Stimulated activated naive CD8-positive, alpha-beta T cell treated with anti-CD3 and anti-CD28 coated beads, Interleukin-15, amount 100 ng/mL, for 72 hours (primary cell): ENCODE results near the gene BRCA1.
"Not testable (repeated sequence)": the region's sequence is repeated elsewhere in the genome, so short reads cannot be mapped to it uniquely, and the experiment has no call there.

Experiments used
- ATAC-seq: fragments of 150-1000 bp; cut with Tn5 transposase; 2 replicates; pipeline ENCODE4 v1.10.0; 2021; ENCODE audit warnings: mild to moderate bottlenecking, moderate library complexity
- DNase-seq, 2 donors: peaks; one replicate each; pipeline ENCODE4 v3.0.0; 2021 to 2022
- H3K27ac Mint-ChIP-seq, 2 donors: one replicate each; pipeline ENCODE4 v1.8.0; 2022; ENCODE audit warnings: mild to moderate bottlenecking in 2 of 2, mixed read lengths in 2 of 2, moderate library complexity in 2 of 2
- H3K27me3 Mint-ChIP-seq: one replicate; pipeline ENCODE4 v1.8.0; 2022; ENCODE audit warnings: mixed read lengths
- H3K4me1 Mint-ChIP-seq: one replicate; pipeline ENCODE4 v1.8.0; 2022; ENCODE audit warnings: mild to moderate bottlenecking, mixed read lengths
- H3K4me3 Mint-ChIP-seq, 2 donors: one replicate each; pipeline ENCODE4 v1.8.0; 2022; ENCODE audit warnings: mild to moderate bottlenecking in 2 of 2, mixed read lengths in 2 of 2, moderate library complexity in 1 of 2
- H3K9me3 Mint-ChIP-seq, 2 donors: one replicate each; pipeline ENCODE4 v1.8.0; 2022; ENCODE audit warnings: mixed read lengths in 2 of 2

Gene BRCA1

DNA sequence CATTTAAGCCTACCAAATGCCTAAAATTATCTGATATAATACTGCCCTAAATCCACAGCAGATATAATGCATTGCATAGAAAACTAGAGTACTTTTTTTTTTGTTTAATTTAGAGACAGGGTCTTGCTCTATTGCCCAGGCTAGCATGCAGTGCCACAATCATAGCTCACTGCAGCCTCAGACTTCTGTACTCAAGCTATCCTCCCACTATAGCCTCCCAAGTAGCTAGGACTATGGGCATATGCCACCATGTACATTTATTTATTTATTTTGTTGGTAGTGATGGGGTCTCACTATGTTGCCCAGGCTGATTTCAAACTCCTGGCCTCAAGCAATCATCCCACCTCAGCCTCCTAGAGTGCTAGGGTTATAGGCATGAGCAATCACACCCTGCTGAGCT lies 20.0 kb downstream of the BRCA1 start:
- H3K9me3 Mint-ChIP-seq, result no peaks in the 10 kb centered on the region

GRCh38 chr17:43104665-43105064 lies 20.5 kb downstream of the BRCA1 start:
- no peak overlapping the region for H3K27ac Mint-ChIP-seq
- H3K4me1 Mint-ChIP-seq, result no peaks in the 10 kb centered on the region
- H3K4me3 Mint-ChIP-seq, result no peak overlapping the region
- H3K9me3 Mint-ChIP-seq, result no peaks in the 10 kb centered on the region
- no peak for DNase-seq
- no peaks in the 10 kb centered on the region for H3K27me3 Mint-ChIP-seq
- no peak for ATAC-seq

More for the DNA sequence above, 20.0 kb downstream of the BRCA1 start:
- no peak overlapping the region for H3K27ac Mint-ChIP-seq
- no peak for DNase-seq
- no peak for ATAC-seq
- no peak overlapping the region for H3K4me3 Mint-ChIP-seq
- H3K27me3 Mint-ChIP-seq, result no peaks in the 10 kb centered on the region
- H3K4me1 Mint-ChIP-seq, result no peaks in the 10 kb centered on the region

GRCh38 chr17:43095364-43095763 lies 29.8 kb downstream of the BRCA1 start:
- H3K27ac Mint-ChIP-seq, H3K4me1 Mint-ChIP-seq, H3K27me3 Mint-ChIP-seq, ATAC-seq, H3K4me3 Mint-ChIP-seq, DNase-seq, H3K9me3 Mint-ChIP-seq: not testable (repeated sequence)

GRCh38 chr17:43094129-43094835 lies 30.9 kb downstream of the BRCA1 start:
- no peak for ATAC-seq
- H3K4me1 Mint-ChIP-seq, result no peaks in the 10 kb centered on the region
- H3K27me3 Mint-ChIP-seq, result no peaks in the 10 kb centered on the region
- H3K27ac Mint-ChIP-seq, result no peak overlapping the region
- H3K4me3 Mint-ChIP-seq, result no peak overlapping the region
- DNase-seq, result no peak
- H3K9me3 Mint-ChIP-seq, result no peaks in the 10 kb centered on the region

DNA sequence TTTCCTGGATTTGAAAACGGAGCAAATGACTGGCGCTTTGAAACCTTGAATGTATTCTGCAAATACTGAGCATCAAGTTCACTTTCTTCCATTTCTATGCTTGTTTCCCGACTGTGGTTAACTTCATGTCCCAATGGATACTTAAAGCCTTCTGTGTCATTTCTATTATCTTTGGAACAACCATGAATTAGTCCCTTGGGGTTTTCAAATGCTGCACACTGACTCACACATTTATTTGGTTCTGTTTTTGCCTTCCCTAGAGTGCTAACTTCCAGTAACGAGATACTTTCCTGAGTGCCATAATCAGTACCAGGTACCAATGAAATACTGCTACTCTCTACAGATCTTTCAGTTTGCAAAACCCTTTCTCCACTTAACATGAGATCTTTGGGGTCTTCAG lies 32.3 kb downstream of the BRCA1 start:
- no peak for ATAC-seq
- no peak overlapping the region for H3K27ac Mint-ChIP-seq
- H3K9me3 Mint-ChIP-seq, result no peaks in the 10 kb centered on the region
- no peak for DNase-seq
- no peak overlapping the region for H3K4me3 Mint-ChIP-seq
- no peaks in the 10 kb centered on the region for H3K4me1 Mint-ChIP-seq
- H3K27me3 Mint-ChIP-seq, result no peaks in the 10 kb centered on the region

- ATAC-seq, result no peak
- Mint-ChIP-seq H3K4me1 (no peaks in the 10 kb centered on the region), H3K4me3 (no peak overlapping the region), H3K27me3 (no peaks in the 10 kb centered on the region), H3K27ac (peak overlapping the region in 1 of 2 donors; percentile 56), H3K9me3 (no peaks in the 10 kb centered on the region)
- DNase-seq, result no peak
These were observed 35.1 kb downstream of the BRCA1 start for GRCh38 chr17:43090022-43090421.

- no peak for DNase-seq
- Mint-ChIP-seq H3K4me3 (no peak overlapping the region), H3K27me3 (no peaks in the 10 kb centered on the region), H3K9me3 (no peaks in the 10 kb centered on the region), H3K27ac (no peak overlapping the region), H3K4me1 (no peaks in the 10 kb centered on the region)
- ATAC-seq, result no peak
These were observed 39.7 kb downstream of the BRCA1 start for GRCh38 chr17:43085474-43085873.

DNA sequence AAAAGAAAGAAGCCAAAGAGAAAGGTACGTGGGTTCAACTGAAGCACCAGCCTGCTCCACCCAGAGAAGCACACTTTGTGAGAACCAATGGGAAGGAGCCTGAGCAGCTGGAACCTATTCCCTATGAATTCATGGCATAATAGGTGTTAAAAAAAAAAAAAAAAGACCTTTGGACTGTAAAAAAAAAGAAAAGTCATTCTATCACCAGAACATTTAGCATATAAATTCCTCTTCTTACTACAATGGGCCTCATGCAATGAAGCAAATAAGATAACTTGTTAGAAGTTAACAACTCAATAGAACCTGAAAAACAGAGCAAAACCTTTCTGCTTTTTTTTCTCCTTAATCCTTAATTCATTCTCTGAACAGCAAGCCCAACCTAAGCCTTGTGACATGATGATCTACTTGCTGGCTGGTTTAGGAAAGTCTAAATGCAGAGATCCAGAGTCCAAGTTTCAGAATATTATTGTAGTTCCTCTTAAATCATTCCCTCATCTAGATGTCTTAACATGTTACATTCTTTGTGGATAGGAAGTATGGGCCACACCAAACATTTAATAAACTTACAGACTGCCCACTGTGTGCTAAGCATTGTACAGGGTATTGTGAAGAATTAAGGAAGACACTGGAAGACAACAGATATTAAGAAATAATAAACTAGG lies 45.4 kb downstream of the BRCA1 start:
- no peak for ATAC-seq
- H3K9me3 Mint-ChIP-seq, result no peaks in the 10 kb centered on the region
- no peak overlapping the region for H3K4me3 Mint-ChIP-seq
- H3K27ac Mint-ChIP-seq, result no peak overlapping the region
- no peaks in the 10 kb centered on the region for H3K27me3 Mint-ChIP-seq
- no peak for DNase-seq
- H3K4me1 Mint-ChIP-seq, result no peaks in the 10 kb centered on the region

DNA sequence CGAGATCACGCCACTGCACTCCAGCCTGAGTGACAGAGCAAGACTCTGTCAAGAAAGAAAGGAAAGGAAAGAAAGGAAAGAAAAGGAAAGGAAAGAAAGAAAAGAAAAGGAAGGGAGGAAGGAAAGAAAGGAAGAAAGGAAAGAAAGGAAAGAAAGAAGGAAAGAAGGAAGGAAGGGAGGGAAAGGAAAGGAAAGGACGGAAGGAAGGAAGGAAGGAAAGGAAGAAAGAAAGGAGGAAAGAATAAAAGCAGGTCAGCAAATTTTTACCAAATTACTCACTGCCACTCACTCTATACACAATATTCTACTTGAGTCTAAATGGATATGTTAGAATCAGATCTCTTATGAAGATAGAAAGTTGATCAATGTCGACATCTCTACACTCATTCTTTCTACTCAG lies 50.3 kb downstream of the BRCA1 start:
- ATAC-seq, result no peak
- peak overlapping the region in 1 of 2 donors; percentile 0 for H3K27ac Mint-ChIP-seq
- no peak overlapping the region for H3K4me3 Mint-ChIP-seq
- no peaks in the 10 kb centered on the region for H3K27me3 Mint-ChIP-seq
- DNase-seq, result no peak
- H3K4me1 Mint-ChIP-seq, result no peaks in the 10 kb centered on the region
- H3K9me3 Mint-ChIP-seq, result no peaks in the 10 kb centered on the region

DNA sequence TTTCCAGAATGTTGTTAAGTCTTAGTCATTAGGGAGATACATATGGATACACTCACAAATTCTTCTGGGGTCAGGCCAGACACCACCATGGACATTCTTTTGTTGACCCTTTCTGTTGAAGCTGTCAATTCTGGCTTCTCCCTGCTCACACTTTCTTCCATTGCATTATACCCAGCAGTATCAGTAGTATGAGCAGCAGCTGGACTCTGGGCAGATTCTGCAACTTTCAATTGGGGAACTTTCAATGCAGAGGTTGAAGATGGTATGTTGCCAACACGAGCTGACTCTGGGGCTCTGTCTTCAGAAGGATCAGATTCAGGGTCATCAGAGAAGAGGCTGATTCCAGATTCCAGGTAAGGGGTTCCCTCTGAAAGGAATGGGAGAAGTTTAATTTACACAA lies 54.3 kb downstream of the BRCA1 start:
- H3K27ac Mint-ChIP-seq, result no peak overlapping the region
- H3K9me3 Mint-ChIP-seq, result no peaks in the 10 kb centered on the region
- ATAC-seq (no peak), DNase-seq (no peak)
- no peaks in the 10 kb centered on the region for H3K27me3 Mint-ChIP-seq
- no peak overlapping the region for H3K4me3 Mint-ChIP-seq
- no peaks in the 10 kb centered on the region for H3K4me1 Mint-ChIP-seq

- no peak for DNase-seq
- no peak overlapping the region for H3K27ac Mint-ChIP-seq
- H3K4me1 Mint-ChIP-seq, result no peaks in the 10 kb centered on the region
These were observed 54.9 kb downstream of the BRCA1 start for GRCh38 chr17:43070257-43070656.

DNA sequence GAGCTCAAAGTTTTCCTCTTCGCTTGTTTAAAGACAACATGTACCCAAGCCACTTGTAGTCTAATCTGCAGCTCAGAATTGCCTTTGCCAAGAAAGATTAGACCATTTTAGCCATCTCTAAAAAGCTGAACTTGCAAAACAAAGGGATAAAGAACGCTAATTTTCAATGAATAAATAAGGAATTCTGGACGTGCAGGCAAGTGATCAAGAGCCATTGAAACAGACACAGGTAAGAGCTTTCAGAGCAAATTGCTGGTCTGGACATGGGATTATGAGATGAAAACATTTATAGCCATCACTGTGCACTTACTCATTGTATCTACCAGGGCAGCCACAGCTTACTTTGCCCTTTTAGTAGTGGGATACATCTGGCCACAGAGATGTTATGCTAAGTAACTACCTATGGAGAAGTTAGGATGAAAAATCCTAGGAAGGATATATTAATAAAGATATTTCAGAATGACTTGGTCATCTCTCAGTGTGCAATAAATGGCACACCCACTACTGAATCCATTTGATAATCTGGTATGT lies 55.7 kb downstream of the BRCA1 start:
- no peaks in the 10 kb centered on the region for H3K9me3 Mint-ChIP-seq
- no peaks in the 10 kb centered on the region for H3K27me3 Mint-ChIP-seq
- H3K4me3 Mint-ChIP-seq, result no peak overlapping the region

More at GRCh38 chr17:43070257-43070656, 54.9 kb downstream of the BRCA1 start:
- Mint-ChIP-seq H3K9me3 (no peaks in the 10 kb centered on the region), H3K4me3 (no peak overlapping the region), H3K27me3 (no peaks in the 10 kb centered on the region)
- no peak for ATAC-seq

GRCh38 chr17:43068570-43069367 lies 56.4 kb downstream of the BRCA1 start:
- no peaks in the 10 kb centered on the region for H3K27me3 Mint-ChIP-seq
- no peaks in the 10 kb centered on the region for H3K9me3 Mint-ChIP-seq
- ATAC-seq (no peak), DNase-seq (no peak)
- no peaks in the 10 kb centered on the region for H3K4me1 Mint-ChIP-seq
- no peak overlapping the region for H3K4me3 Mint-ChIP-seq
- no peak overlapping the region for H3K27ac Mint-ChIP-seq

More for the DNA sequence above, 55.7 kb downstream of the BRCA1 start:
- no peaks in the 10 kb centered on the region for H3K4me1 Mint-ChIP-seq
- no peak overlapping the region for H3K27ac Mint-ChIP-seq
- DNase-seq, result no peak
- no peak for ATAC-seq

GRCh38 chr17:43062984-43063638 lies 62.1 kb downstream of the BRCA1 start:
- no peak overlapping the region for H3K4me3 Mint-ChIP-seq
- DNase-seq (no peak), ATAC-seq (no peak)
- no peak overlapping the region for H3K27ac Mint-ChIP-seq
- no peaks in the 10 kb centered on the region for H3K9me3 Mint-ChIP-seq
- no peaks in the 10 kb centered on the region for H3K27me3 Mint-ChIP-seq
- no peaks in the 10 kb centered on the region for H3K4me1 Mint-ChIP-seq

GRCh38 chr17:43056051-43056450 lies 69.1 kb downstream of the BRCA1 start:
- H3K4me1 Mint-ChIP-seq, result no peaks in the 10 kb centered on the region
- no peaks in the 10 kb centered on the region for H3K9me3 Mint-ChIP-seq
- H3K27me3 Mint-ChIP-seq, result no peaks in the 10 kb centered on the region
- no peak overlapping the region for H3K4me3 Mint-ChIP-seq
- no peak for DNase-seq
- ATAC-seq, result no peak
- no peak overlapping the region for H3K27ac Mint-ChIP-seq
